A549 (cell line): ENCODE results near the gene CWC15. TPM values are rescaled to one million over a fixed set of nuclear protein-coding genes. Genes with fewer than 3 reads are reported as not detected.
"Not testable (repeated sequence)": the region's sequence is repeated elsewhere in the genome, so short reads cannot be mapped to it uniquely, and the experiment has no call there.

Experiments used
- ATAC-seq, 2 experiments: fragments of 200-7000 bp in 1 of 2; fragments of >200 bp in 1 of 2; cut with Nextera tagmentation in 1 of 2; cut with Tn5 transposase in 1 of 2; 3 replicates each; pipeline versions ENCODE4 v1.8.0 to v1.9.1; 2018 to 2020; ENCODE audit warnings: mild to moderate bottlenecking in 1 of 2, moderate library complexity in 1 of 2
- CTCF ChIA-PET: fragments of 300-600 bp; sonication (Branson Sonifier 250); formaldehyde crosslinking; extraction: SDS; loops from one replicate; lab custom pipeline; 2021; ENCODE audit warnings: antibody characterized with exemption, inconsistent platforms; lab: Yijun Ruan, JAX
- POLR2A ChIA-PET: fragments of 350-600 bp; formaldehyde crosslinking; extraction: SDS; loops from one replicate; lab custom pipeline; 2021; ENCODE audit warnings: antibody characterized with exemption, inconsistent platforms; lab: Yijun Ruan, JAX
- DNase-seq, 2 experiments: peaks; one replicate each; pipeline versions ENCODE4 v3.0.0 to v3.0.0-alpha.2; 2011 to 2016; ENCODE audit warnings: low read depth in 1 of 2, low spot score in 1 of 2
- FAIRE-seq: peaks from 2 replicates; lab custom pipeline; 2011; peaks lifted over from hg19 to GRCh38; lab: Jason Lieb, UNC
- H3K27ac ChIP-seq, 2 experiments: fragments of >200 bp; sonication (Bioruptor Twin); formaldehyde crosslinking; 3 replicates each; pipeline ENCODE4 v1.5.1; 2016 to 2017
- H3K4me1 ChIP-seq: fragments of >200 bp; sonication (Bioruptor Twin); formaldehyde crosslinking; 3 replicates; pipeline ENCODE4 v1.6.1; 2016
- H3K4me2 ChIP-seq: fragments of >200 bp; sonication (Bioruptor Twin); formaldehyde crosslinking; 3 replicates; pipeline ENCODE4 v1.6.1; 2016
- H3K4me3 ChIP-seq: fragments of >200 bp; sonication (Bioruptor Twin); formaldehyde crosslinking; 3 replicates; pipeline ENCODE4 v1.5.1; 2016
- H3K9me3 ChIP-seq: fragments of >200 bp; sonication (Bioruptor Twin); formaldehyde crosslinking; 3 replicates; pipeline ENCODE4 v1.6.1; 2016
- BHLHE40 ChIP-seq: IDR thresholded peaks from 2 replicates; pipeline ENCODE4 v1.6.1; 2012; ENCODE audit warnings: low read depth, low read length, inconsistent platforms
- CBX2 ChIP-seq: fragments of 200-600 bp; sonication (generic); IDR thresholded peaks from 2 replicates; pipeline ENCODE4 v1.6.1; 2016; ENCODE audit warnings: low read depth, mild to moderate bottlenecking, borderline replicate concordance
- CHD2 ChIP-seq: fragments of 150-350 bp; IDR thresholded peaks from 2 replicates; pipeline ENCODE4 v1.6.1; 2014; ENCODE audit warnings: low read length; ENCODE audit not compliant: partially characterized antibody
- EHF ChIP-seq: fragments of 250-450 bp; sonication (Bioruptor Pico); IDR thresholded peaks from 2 replicates; pipeline ENCODE4 v1.5.0; 2020; ENCODE audit warnings: mild to moderate bottlenecking
- FOSL2 ChIP-seq, 2 experiments: fragments of 450-650 bp in 1 of 2; fragments of >200 bp in 1 of 2; sonication (Bioruptor Twin) in 1 of 2; formaldehyde crosslinking; IDR thresholded peaks; 2 replicates each; pipeline versions ENCODE4 v1.5.0 to v1.6.1; 2016 to 2020; ENCODE audit warnings: mild to moderate bottlenecking in 1 of 2, moderate library complexity in 1 of 2
- FOXS1 ChIP-seq: fragments of 250-450 bp; sonication (Bioruptor Pico); IDR thresholded peaks from 2 replicates; pipeline ENCODE4 v1.5.0; 2020; ENCODE audit warnings: mild to moderate bottlenecking, moderate library complexity
- HEYL ChIP-seq: fragments of 250-450 bp; sonication (Bioruptor Pico); IDR thresholded peaks from 2 replicates; pipeline ENCODE4 v1.8.0; 2021; ENCODE audit warnings: mild to moderate bottlenecking, moderate library complexity
- HMGXB4 ChIP-seq: fragments of 250-450 bp; sonication (Bioruptor Pico); IDR thresholded peaks from 2 replicates; pipeline ENCODE4 v1.5.0; 2021; ENCODE audit warnings: mild to moderate bottlenecking, moderate library complexity, borderline replicate concordance
- HOXA7 ChIP-seq: fragments of 250-450 bp; sonication (Bioruptor Pico); IDR thresholded peaks from 2 replicates; pipeline ENCODE4 v1.5.0; 2020; ENCODE audit warnings: mild to moderate bottlenecking, moderate library complexity
- HOXB13 ChIP-seq: fragments of 250-450 bp; sonication (Bioruptor Pico); IDR thresholded peaks from 2 replicates; pipeline ENCODE4 v1.5.0; 2020; ENCODE audit warnings: low read depth, mild to moderate bottlenecking, moderate library complexity
- HOXB5 ChIP-seq: fragments of 250-450 bp; sonication (Bioruptor Pico); IDR thresholded peaks from 2 replicates; pipeline ENCODE4 v1.5.0; 2020; ENCODE audit warnings: mild to moderate bottlenecking, moderate library complexity
- JUNB ChIP-seq: fragments of >200 bp; sonication (Bioruptor Twin); formaldehyde crosslinking; IDR thresholded peaks from 2 replicates; pipeline ENCODE4 v1.6.1; 2016
- KDM1A ChIP-seq: fragments of 200-600 bp; sonication (generic); IDR thresholded peaks from 2 replicates; pipeline ENCODE4 v1.6.1; 2016; ENCODE audit warnings: low read depth, mild to moderate bottlenecking
- KDM5A ChIP-seq: fragments of 200-600 bp; sonication (generic); IDR thresholded peaks from 2 replicates; pipeline ENCODE4 v1.6.1; 2016; ENCODE audit warnings: antibody characterized with exemption, mild to moderate bottlenecking
- POLR2AphosphoS2 ChIP-seq: conservative IDR thresholded peaks from 2 replicates; pipeline ENCODE4 v1.6.1; 2012; ENCODE audit warnings: low read length, improper control_type of control experiment, inconsistent platforms
- RAD21 ChIP-seq, 2 experiments: fragments of >200 bp in 1 of 2; sonication (Bioruptor Twin) in 1 of 2; formaldehyde crosslinking in 1 of 2; IDR thresholded peaks in 1 of 2; conservative IDR thresholded peaks in 1 of 2; 2 replicates in 1 of 2; 3 replicates in 1 of 2; pipeline ENCODE4 v1.6.1; 2012 to 2018; ENCODE audit warnings: inconsistent platforms in 1 of 2
- RCOR1 ChIP-seq: fragments of 150-350 bp; IDR thresholded peaks from 2 replicates; pipeline ENCODE4 v1.6.1; 2014; ENCODE audit warnings: antibody characterized with exemption, low read length, low read depth
- REST ChIP-seq: fragments of 200-600 bp; sonication (generic); IDR thresholded peaks from 2 replicates; pipeline ENCODE4 v1.6.1; 2016; ENCODE audit warnings: antibody characterized with exemption, mild to moderate bottlenecking, moderate library complexity
- RFX5 ChIP-seq: fragments of 450-650 bp; IDR thresholded peaks from 2 replicates; pipeline ENCODE4 v1.7.1; 2014; ENCODE audit warnings: antibody characterized with exemption, mild to moderate bottlenecking, moderate library complexity
- TP53 ChIP-seq: fragments of 250-450 bp; sonication (Bioruptor Pico); IDR thresholded peaks from 2 replicates; pipeline ENCODE4 v1.5.0; 2021; ENCODE audit warnings: mild to moderate bottlenecking, moderate library complexity
- WGBS: methylation state at CpG from one replicate; pipeline ENCODE4 v1.1.6; 2017; ENCODE audit errors: missing lambda C conversion rate; 5-methylcytosine and 5-hydroxymethylcytosine counted together
- polyA plus RNA-seq, 4 experiments: library from polyadenylated mRNA; depleted of rRNA in 3 of 4; stranded (reverse); fragments of >200 nt; fragmentation: RNase III in 1 of 4; extraction: RNeasy Plus Mini Kit Qiagen cat#74134 plus additional on column Dnase treatment in 1 of 4; gene quantifications; 2 replicates in 3 of 4; 3 replicates in 1 of 4; pipeline ENCODE4 v1.2.3, GENCODE V29; 2011 to 2017
- TF ChIP-seq, protein P1 (sequence below): fragments of >200 bp; sonication (Bioruptor Twin); formaldehyde crosslinking; IDR thresholded peaks from 2 replicates; pipeline ENCODE4 v1.6.1; 2016

CWC15 gene
- polyA plus RNA-seq, 2 of the 4 experiments (the other 2 are of a cell fraction): 37.6 to 42.8 TPM

DNA sequence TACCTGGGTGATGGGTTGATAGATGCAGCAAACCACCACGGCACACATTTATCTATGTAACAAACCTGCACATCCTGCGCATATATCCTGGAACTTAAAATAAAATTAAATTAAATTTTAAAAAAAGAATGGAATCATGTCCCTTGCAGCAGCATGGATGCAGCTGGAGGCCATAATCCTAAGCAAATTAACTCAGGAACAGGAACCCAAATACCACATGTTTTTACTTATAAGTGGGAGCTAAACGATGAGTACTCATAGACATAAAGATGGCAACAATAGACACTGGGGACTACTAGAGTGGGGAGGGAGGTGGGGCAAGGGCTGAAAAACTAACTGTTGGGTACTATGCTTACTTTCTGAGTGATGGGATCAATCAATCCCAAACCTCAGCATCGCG, 40.9 kb downstream of the CWC15 start (continued):
- no peak for TF ChIP-seq CBX2
- no peak for TF ChIP-seq KDM5A
- no peak for TF ChIP-seq REST
- TF ChIP-seq EHF (CRISPR knock-in tag): no peak
- no peak for TF ChIP-seq KDM1A
- no peak for TF ChIP-seq FOXS1 (CRISPR knock-in tag)
- TF ChIP-seq HMGXB4 (CRISPR knock-in tag): no peak
- no peak for TF ChIP-seq HEYL (CRISPR knock-in tag)
- TF ChIP-seq, all 56 proteins: peak for 0

DNA sequence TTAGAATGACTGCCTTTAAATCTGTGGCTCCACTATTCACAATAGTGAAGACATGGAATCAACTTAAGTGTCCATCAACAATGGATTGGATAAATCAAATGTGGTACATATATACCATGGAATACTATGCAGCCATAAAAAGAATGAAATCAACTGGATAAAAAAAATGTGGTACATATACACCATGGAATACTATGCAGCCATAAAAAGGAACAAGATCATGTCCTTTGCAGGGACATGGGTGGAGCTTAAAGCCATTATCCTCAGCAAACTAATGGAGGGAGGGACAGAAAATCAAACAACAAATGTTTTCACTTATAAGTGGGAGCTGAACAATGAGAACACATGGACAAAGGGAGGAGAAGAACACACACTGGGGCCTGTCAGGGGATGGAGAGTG, 41.3 kb downstream of the CWC15 start:
- FAIRE-seq, ATAC-seq, H3K9me3 ChIP-seq, H3K27ac ChIP-seq, POLR2A ChIA-PET, H3K4me1 ChIP-seq, DNase-seq, H3K4me2 ChIP-seq, H3K4me3 ChIP-seq: not testable (repeated sequence)
- CTCF ChIA-PET: interaction anchor here (1.1 kb wide), 1 partner anchor 29 kb away, joined by 3 read pairs; no protein-coding TSS in a partner anchor

DNA sequence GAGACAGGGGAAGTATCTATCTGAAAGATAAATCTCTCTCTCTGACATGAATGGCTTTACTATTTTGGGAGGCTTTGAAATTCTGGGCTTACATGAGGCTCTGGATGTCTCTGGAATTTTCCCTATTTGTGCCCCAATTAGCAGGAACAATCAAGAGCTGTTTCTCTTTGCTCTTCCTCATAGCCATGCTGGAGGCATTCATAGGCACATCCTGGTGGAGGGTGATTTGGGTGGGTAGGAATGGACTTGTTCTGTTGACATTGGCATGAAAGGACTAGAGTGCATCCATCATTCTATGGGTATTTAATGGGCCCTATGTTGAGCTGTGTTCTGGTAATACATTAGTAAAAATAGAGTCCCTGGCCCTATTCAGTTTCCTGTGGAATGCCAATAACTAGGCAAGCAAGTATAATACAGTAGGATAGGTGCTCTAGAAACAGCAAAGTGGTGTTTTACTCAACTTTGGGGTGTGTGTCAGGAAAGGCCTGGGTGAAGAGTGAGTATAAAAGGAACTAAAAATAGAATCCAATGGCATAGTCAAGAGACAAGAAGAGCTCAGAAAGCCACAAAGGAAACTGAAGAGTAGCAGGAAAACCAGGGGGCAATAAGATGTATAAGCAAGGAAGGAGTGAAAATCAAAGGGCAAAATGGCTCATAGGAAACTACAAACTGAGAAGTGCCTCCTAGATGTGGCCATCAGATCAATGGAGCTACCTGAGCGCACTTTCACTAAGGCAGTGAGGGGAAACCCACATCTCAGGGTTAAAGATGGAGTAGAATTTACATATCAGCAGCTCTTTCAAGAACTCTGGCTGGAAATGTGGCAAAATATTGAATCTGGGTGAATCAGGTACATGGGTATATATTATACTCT, 45.0 kb downstream of the CWC15 start:
- Histone ChIP-seq H3K4me1 (no peaks in the 10 kb centered on the region), H3K27ac (no peak overlapping the region), H3K4me2 (no peak overlapping the region), H3K4me3 (no peak overlapping the region), H3K9me3 (no peaks in the 10 kb centered on the region)
- POLR2A ChIA-PET: no interaction called here
- DNase-seq (no peak), FAIRE-seq (no peak), ATAC-seq (no peak)
- TF ChIP-seq RCOR1: no peak
- TF ChIP-seq FOSL2 (IDR thresholded peaks at IDR 0.05): no peak
- TF ChIP-seq FOSL2 (CRISPR knock-in tag; IDR thresholded peaks at IDR 0.05): no peak
- no peak for TF ChIP-seq TP53 (CRISPR knock-in tag)
- TF ChIP-seq RAD21 (conservative IDR thresholded peaks at IDR 0.05 in 1 of 2, IDR thresholded peaks at IDR 0.05 in 1 of 2): no peak
- TF ChIP-seq POLR2AphosphoS2: no peak
- no peak for TF ChIP-seq BHLHE40
- TF ChIP-seq, protein P1, sequence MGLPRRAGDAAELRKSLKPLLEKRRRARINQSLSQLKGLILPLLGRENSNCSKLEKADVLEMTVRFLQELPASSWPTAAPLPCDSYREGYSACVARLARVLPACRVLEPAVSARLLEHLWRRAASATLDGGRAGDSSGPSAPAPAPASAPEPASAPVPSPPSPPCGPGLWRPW: no peak
- no peak for TF ChIP-seq CBX2
- TF ChIP-seq HOXB13 (CRISPR knock-in tag): no peak
- no peak for TF ChIP-seq RFX5
- no peak for TF ChIP-seq JUNB
- TF ChIP-seq HOXB5 (CRISPR knock-in tag): no peak
- no peak for TF ChIP-seq HOXA7 (CRISPR knock-in tag)
- no peak for TF ChIP-seq CHD2
- no peak for TF ChIP-seq EHF (CRISPR knock-in tag)
- 36% methylated on average over 1 of the region's 1 CpG for WGBS
- CTCF ChIA-PET: no interaction called here
